Stromal cell of bone marrow (primary cell): ENCODE data around the gene CHAF1A.
A peak's percentile ranks its signal among the peaks of the same experiment; 100 is the strongest.

ENCODE experiments used
- DNase-seq: peaks from one replicate; pipeline ENCODE4 v3.0.0-alpha.2; 2012; ENCODE audit warnings: low read depth

Gene CHAF1A

GRCh38 chr19:4380254-4380727 lies 22.1 kb upstream of the CHAF1A start:
- DNase-seq = no peak

DNA sequence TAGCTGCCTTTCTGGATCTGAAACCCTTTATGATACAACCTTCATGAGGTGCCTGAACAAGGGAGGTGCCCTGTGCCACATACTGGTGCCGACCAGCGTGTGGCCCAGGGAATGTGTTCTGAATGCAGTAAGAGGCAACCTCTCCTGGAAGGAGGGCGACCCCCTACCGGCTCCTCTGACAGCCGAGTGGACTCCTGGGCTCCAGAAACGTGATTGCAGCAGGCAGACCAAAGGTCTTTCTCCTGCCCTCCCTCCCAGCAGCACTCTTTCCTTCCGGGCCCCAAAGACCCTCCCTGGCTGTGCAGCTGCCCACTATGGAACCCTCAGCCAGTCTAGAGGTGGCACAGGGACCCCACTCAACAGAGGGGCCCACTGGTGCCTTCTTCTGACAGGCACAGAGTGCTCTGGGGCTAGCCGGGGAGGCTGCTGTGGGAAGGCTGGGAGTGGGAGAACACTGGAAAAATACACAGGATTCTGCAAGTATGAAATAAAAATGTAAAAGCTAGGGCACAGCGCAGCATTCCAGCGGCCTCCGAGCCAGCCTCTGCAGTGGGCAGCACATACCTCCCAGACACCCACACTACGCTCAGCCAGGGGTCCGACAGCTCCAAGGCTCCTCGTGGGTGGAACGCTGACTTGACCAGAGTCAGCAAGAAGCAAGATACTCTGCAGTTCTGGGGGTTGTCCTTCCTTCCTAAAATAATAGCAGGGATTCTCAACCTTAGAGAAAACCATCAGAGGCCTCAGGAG lies 17.0 kb upstream of the CHAF1A start:
- DNase-seq = no peak

GRCh38 chr19:4386041-4386782 lies 16.2 kb upstream of the CHAF1A start:
- DNase-seq = no peak

DNA sequence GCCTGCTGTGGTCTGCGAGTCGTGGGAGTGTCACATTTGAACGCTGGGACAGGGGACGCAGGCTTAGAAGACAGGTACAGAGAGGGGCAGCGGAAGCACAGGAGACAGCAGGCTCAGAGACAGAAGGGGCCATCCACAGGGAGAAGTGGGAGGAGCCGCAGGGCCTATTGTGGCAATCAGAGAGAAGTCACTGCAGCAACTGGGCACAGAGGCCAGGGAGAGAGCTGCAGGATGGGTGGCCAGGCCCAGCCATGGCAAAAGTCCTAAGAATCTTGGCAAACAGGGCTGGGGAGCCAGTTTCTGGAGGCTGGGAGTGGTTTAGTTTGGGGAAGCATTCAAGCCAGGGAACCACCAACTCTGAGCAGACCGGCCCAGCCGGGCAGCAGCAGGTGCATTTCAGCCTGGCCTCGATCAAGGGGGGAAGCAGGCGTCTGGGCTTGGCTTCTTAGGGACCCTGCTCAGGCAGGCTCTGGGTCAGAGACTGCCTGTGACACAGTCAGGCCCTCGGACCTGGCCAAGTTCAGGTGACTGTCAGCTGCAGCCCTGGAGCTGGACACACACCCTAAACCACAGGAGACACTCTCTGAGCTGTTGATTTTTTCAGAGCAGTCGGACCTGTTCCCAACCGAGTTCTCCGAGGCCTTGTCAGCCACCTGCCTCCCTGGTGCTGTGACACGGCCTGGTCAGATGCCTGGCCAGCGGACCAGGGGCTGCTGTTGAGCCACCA lies 13.9 kb upstream of the CHAF1A start:
- DNase-seq = no peak

- DNase-seq = no peak
Observed at GRCh38 chr19:4389064-4389375, 13.4 kb upstream of the CHAF1A start.

DNA sequence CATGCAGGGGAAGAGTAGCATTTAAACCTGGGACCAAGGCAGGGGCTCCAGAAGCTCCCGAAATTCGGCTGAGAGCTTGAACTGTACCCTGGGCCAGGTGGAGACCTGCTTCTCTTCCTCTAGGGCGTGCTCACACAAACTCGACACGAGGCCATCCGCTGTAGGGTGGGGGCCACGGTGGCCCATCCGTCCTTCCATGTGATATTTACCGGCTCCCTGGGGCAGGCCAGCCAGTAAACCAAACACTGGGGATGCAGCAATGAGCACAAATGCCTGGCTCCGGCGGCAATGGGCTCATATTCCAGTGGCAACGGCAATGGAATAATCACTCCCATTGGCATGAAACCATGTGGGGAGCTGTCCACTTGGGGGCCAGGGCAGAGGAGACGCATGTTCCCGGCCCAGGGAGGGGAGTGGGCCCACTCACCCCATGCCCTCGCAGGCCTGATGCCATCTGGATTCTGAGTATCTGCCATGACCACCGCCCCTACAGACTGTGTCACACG lies 12.9 kb upstream of the CHAF1A start:
- no peak for DNase-seq

DNA sequence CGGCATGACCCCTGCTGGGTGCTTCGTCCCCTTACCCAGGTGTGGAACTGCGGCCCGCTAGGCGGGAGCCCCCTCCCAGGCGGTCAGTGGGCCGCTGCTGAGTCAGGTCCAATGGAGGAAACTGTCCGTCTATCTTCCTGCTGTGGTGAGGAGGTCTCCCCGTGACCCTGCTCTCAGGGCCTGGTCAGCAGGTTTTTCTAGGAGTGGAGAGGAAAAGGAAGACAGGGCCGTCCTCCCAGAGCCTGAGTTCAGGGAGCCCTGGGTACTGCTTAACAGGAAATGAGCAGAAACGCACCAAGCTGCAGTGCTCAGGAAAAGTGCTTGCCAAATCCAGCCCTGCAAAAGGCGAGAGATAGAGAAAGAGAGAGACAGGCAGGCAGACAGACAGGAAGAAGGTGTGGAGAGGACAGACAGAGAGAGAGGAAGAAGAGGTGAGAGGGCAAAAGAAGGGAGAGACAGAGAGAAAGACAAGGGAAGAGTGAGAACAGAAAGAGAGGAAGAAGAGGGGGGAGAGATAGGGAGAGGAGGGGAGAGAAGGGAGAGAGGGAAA lies 12.3 kb upstream of the CHAF1A start:
- no peak for DNase-seq

GRCh38 chr19:4390567-4391305 lies 11.7 kb upstream of the CHAF1A start:
- no peak for DNase-seq

- DNase-seq = no peak
Observed at GRCh38 chr19:4391306-4391693, 11.1 kb upstream of the CHAF1A start.

DNA sequence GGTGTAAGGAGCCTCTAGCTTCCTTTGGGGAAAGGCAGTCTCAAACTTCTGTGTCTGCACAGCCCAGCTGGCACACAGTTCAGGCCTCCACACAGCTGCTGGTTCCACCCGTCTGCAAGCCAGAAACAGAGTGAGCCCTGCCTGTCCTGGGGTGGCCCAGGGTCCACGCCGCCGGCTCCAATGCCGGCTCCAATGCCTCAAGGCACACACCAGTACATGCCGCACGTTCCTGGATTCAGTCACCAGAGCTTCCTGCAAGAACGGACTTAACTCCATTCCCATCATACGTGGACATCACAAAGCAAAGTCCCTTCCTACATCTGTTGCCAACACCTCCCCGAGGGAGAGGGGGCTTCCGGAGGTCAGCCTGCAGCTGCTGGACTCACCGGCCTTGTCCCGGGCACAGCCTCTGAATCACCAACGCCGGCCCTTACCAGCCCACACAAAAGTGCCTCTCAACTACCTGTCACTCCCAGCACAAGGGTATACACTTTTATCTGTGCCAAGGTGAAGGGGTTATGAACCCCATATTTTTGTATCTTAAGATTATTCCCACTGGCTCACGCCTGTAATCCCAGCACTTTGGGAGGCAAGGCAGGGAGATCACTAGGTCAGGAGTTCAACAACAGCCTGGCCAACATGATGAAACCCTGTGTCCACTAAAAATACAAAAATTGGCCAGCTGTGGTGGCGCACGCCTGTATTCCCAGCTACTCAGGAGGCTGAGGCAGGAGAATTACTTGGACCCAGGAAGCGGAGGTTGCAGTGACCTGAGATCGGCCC lies 10.5 kb upstream of the CHAF1A start:
- DNase-seq = no peak

GRCh38 chr19:4393947-4394590 lies 8.4 kb upstream of the CHAF1A start:
- DNase-seq = no peak

- DNase-seq = no peak
Observed at GRCh38 chr19:4396949-4397783, 5.3 kb upstream of the CHAF1A start.

GRCh38 chr19:4399812-4400134 lies 2.7 kb upstream of the CHAF1A start:
- DNase-seq = no peak

- peak; percentile 67 for DNase-seq
Observed at GRCh38 chr19:4400135-4400936, 2.1 kb upstream of the CHAF1A start, which contains the start of gene SH3GL1. Gene SH3GL1, minus strand, starts transcription at chr19:4400547. Its CDS starts 179 bp downstream, at chr19:4400368.

GRCh38 chr19:4401769-4402170 lies 670 bp upstream of the CHAF1A start:
- DNase-seq = no peak

GRCh38 chr19:4403005-4403761 lies 743 bp downstream of the CHAF1A start:
- DNase-seq = no peak

GRCh38 chr19:4405977-4406376 lies 3.5 kb downstream of the CHAF1A start:
- DNase-seq = no peak

GRCh38 chr19:4406626-4407025 lies 4.2 kb downstream of the CHAF1A start:
- DNase-seq = no peak
